ENCODE measurements around the gene ADH5. TPM values are rescaled to one million over a fixed set of nuclear protein-coding genes. Genes with fewer than 3 reads are reported as not detected.
"Not testable (repeated sequence)": the region's sequence is repeated elsewhere in the genome, so short reads cannot be mapped to it uniquely, and the experiment has no call there.

The ADH5 gene
- total and polyA plus RNA-seq, 2 experiments from 2014 or later: 208 to 243 TPM

- no peak for DNase-seq
- Histone ChIP-seq H3K79me2 (ENCODE audit: insufficient read depth) (peaks cover 97% of the 10 kb centered on the region), H3K9me2 (ENCODE audit: insufficient read depth) (no peaks in the 10 kb centered on the region), H3K36me3 (ENCODE audit: low read depth) (peaks cover 76% of the 10 kb centered on the region), H3K4me2 (ENCODE audit: unreplicated experiment) (no peak overlapping the region), H3K9ac (no peak overlapping the region), H3K27me3 (replicated peaks; ENCODE audit: insufficient read depth) (no peaks in the 10 kb centered on the region), H3K27ac (no peak overlapping the region), H3K4me1 (ENCODE audit: insufficient read depth) (peaks cover 15% of the 10 kb centered on the region; the same call in 1 of the 2 replicates), H4K20me1 (ENCODE audit: insufficient read depth) (no peaks in the 10 kb centered on the region), H2AFZ (no peak overlapping the region), H3K9me3 (ENCODE audit: low read depth) (no peaks in the 10 kb centered on the region), H3K4me3 (no peak overlapping the region), H3F3A (ENCODE audit: insufficient read depth) (0 out of 2 replicates have a peak, but pooled peaks cover 7% of the 10 kb centered on the region)
- WGBS, 2 experiments (ENCODE audit: low coverage in 1 of 2, low lambda C conversion rate in 2 of 2, missing lambda C conversion rate in 2 of 2): 87 to 94% methylated on average over 5 of the region's 5 CpGs
- TF ChIP-seq EZH2 (IDR thresholded peaks at IDR 0.05; ENCODE audit: insufficient read depth, poor library complexity, severe bottlenecking): no peak
- TF ChIP-seq EZH2phosphoT487 (IDR thresholded peaks at IDR 0.05; ENCODE audit: insufficient read depth, low read depth): no peak
- in situ Hi-C loops (cut with MboI): no loop called here
Measured at GRCh38 chr4:99082192-99082591, 6.4 kb downstream of the ADH5 start.

GRCh38 chr4:99080869-99081268, 7.7 kb downstream of the ADH5 start:
- WGBS, 2 experiments (ENCODE audit: low coverage in 1 of 2, low lambda C conversion rate in 2 of 2, missing lambda C conversion rate in 2 of 2): 54 to 59% methylated on average over 6 of the region's 6 CpGs
- H3K9me3 ChIP-seq (ENCODE audit: low read depth); H3K27me3 ChIP-seq (replicated peaks; ENCODE audit: insufficient read depth); H3K4me2 ChIP-seq (ENCODE audit: unreplicated experiment); H3K9ac ChIP-seq; DNase-seq; H2AFZ ChIP-seq; H3K9me2 ChIP-seq (ENCODE audit: insufficient read depth); H3K4me3 ChIP-seq; H3K4me1 ChIP-seq (ENCODE audit: insufficient read depth); in situ Hi-C loops (cut with MboI); H3K27ac ChIP-seq; H4K20me1 ChIP-seq (ENCODE audit: insufficient read depth): not testable (repeated sequence)
- Histone ChIP-seq H3F3A (ENCODE audit: insufficient read depth) (peaks cover 11% of the 10 kb centered on the region; the same call in 1 of the 2 replicates), H3K36me3 (ENCODE audit: low read depth) (peaks cover 89% of the 10 kb centered on the region), H3K79me2 (ENCODE audit: insufficient read depth) (peaks cover 97% of the 10 kb centered on the region)

- Histone ChIP-seq H3K27ac (no peak overlapping the region), H3K4me1 (ENCODE audit: insufficient read depth) (no peaks in the 10 kb centered on the region), H3K9ac (no peak overlapping the region), H2AFZ (no peak overlapping the region), H3K79me2 (ENCODE audit: insufficient read depth) (peaks cover 92% of the 10 kb centered on the region), H3K9me3 (ENCODE audit: low read depth) (no peaks in the 10 kb centered on the region), H3F3A (ENCODE audit: insufficient read depth) (peaks cover 15% of the 10 kb centered on the region; the same call in 1 of the 2 replicates), H3K9me2 (ENCODE audit: insufficient read depth) (no peaks in the 10 kb centered on the region), H3K4me2 (ENCODE audit: unreplicated experiment) (no peak overlapping the region), H3K36me3 (ENCODE audit: low read depth) (peaks cover 88% of the 10 kb centered on the region), H3K27me3 (replicated peaks; ENCODE audit: insufficient read depth) (no peaks in the 10 kb centered on the region), H3K4me3 (no peak overlapping the region), H4K20me1 (ENCODE audit: insufficient read depth) (no peaks in the 10 kb centered on the region)
- WGBS, 2 experiments (ENCODE audit: low coverage in 1 of 2, low lambda C conversion rate in 2 of 2, missing lambda C conversion rate in 2 of 2): 64 to 68% methylated on average over 5 of the region's 5 CpGs
- DNase-seq: no peak
- in situ Hi-C loops (cut with MboI): no loop called here
- TF ChIP-seq EZH2phosphoT487 (IDR thresholded peaks at IDR 0.05; ENCODE audit: insufficient read depth, low read depth): no peak
- TF ChIP-seq EZH2 (IDR thresholded peaks at IDR 0.05; ENCODE audit: insufficient read depth, poor library complexity, severe bottlenecking): no peak
Measured at GRCh38 chr4:99079625-99080295, 8.8 kb downstream of the ADH5 start.

- no peaks in the 10 kb centered on the region for H3K4me1 ChIP-seq (ENCODE audit: insufficient read depth)
- H3K9me3 ChIP-seq (ENCODE audit: low read depth): no peaks in the 10 kb centered on the region
- in situ Hi-C loops (cut with MboI): no loop called here
- no peak overlapping the region for H3K4me2 ChIP-seq (ENCODE audit: unreplicated experiment)
- no peak for DNase-seq
- H3K36me3 ChIP-seq (ENCODE audit: low read depth): peaks cover 88% of the 10 kb centered on the region
- H2AFZ ChIP-seq: no peak overlapping the region
- H3K4me3 ChIP-seq: no peak overlapping the region
- no peaks in the 10 kb centered on the region for H3K9me2 ChIP-seq (ENCODE audit: insufficient read depth)
- peaks cover 86% of the 10 kb centered on the region for H3K79me2 ChIP-seq (ENCODE audit: insufficient read depth)
- peaks cover 15% of the 10 kb centered on the region; the same call in 1 of the 2 replicates for H3F3A ChIP-seq (ENCODE audit: insufficient read depth)
- H3K27ac ChIP-seq: no peak overlapping the region
- TF ChIP-seq EZH2 (IDR thresholded peaks at IDR 0.05; ENCODE audit: insufficient read depth, poor library complexity, severe bottlenecking): no peak
- TF ChIP-seq EZH2phosphoT487 (IDR thresholded peaks at IDR 0.05; ENCODE audit: insufficient read depth, low read depth): no peak
- no peaks in the 10 kb centered on the region for H3K27me3 ChIP-seq (replicated peaks; ENCODE audit: insufficient read depth)
- no peak overlapping the region for H3K9ac ChIP-seq
- WGBS, 2 experiments (ENCODE audit: low coverage in 1 of 2, low lambda C conversion rate in 2 of 2, missing lambda C conversion rate in 2 of 2): 94 to 96% methylated on average over 5 of the region's 5 CpGs
- H4K20me1 ChIP-seq (ENCODE audit: insufficient read depth): no peaks in the 10 kb centered on the region
Measured at GRCh38 chr4:99078931-99079624, 9.5 kb downstream of the ADH5 start.

Data from GM23248 (cell line).